ENCODE measurements around the gene STARD6.
"Not testable (repeated sequence)": the region's sequence is repeated elsewhere in the genome, so short reads cannot be mapped to it uniquely, and the experiment has no call there.

STARD6 gene, protein sequence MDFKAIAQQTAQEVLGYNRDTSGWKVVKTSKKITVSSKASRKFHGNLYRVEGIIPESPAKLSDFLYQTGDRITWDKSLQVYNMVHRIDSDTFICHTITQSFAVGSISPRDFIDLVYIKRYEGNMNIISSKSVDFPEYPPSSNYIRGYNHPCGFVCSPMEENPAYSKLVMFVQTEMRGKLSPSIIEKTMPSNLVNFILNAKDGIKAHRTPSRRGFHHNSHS

DNA sequence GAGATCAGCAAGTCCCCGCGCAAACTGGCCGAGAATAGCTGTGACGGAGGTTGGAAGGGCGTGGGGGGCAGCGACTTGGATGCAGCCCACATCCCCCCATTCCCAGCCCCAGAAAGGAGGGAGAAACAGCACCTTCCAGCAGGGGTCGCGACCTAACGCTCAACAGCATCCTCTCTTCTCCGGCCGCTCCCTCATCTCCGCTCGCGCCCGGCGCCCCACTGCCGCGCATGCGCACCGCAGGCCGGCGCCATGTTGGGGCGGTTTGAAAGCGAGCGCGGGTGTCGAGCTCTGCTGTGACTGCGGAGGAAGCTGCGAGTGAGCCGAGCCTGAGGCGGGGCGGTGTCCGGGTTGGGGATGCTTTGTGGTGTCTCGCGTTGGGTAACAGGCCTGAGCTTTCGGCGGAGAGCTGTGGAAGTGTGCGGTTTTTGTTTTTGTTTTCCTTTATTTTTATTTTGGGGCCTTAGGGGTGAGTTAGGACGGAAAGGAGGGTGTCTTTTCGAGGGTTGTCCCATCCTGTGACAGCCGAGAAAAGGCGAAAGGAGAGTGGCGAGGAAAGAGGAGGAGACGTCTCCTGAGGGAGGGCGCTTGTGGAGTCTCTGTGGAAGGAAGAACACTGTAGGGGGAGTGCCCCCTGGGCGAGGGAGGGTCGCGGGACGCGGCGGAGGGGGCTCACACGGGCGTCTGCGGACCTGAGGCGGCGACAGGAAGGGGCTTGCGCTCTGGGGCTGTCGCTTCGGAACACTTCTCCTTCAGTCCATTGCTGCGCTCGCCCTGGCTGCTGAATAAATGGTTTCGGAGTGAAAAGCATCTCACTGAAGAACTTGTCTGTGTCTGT, at the start of gene STARD6, which contains the start of gene C18orf54:
STARD6 (minus strand) TSS at position 199 of the 835 bp plus-strand sequence. CDS start 3,285 bp downstream, outside the sequence.
C18orf54 (plus strand) TSS at position 247 of the 835 bp plus-strand sequence. CDS start 2,667 bp downstream, outside the sequence.
- peak; percentile 32 for DNase-seq

DNA sequence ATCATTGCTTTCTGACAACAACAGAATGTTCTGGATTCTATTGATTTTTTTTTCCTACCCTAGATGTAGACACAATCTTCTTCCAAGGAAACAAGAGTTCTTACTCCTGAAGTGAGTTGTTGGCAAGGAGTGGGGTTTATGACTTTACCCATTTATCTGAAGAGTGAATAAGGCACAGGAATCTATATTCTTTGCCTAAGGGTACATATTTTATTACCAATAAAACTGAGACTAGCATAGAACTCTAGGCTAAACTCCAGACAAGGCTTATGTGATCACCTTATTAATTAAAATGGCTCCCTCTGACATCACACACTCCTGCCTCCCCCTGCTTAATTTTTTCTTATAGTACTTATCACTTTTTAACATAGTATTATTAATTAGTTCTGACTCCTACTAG, 47.6 kb upstream of the STARD6 start:
- no peak for DNase-seq

DNA sequence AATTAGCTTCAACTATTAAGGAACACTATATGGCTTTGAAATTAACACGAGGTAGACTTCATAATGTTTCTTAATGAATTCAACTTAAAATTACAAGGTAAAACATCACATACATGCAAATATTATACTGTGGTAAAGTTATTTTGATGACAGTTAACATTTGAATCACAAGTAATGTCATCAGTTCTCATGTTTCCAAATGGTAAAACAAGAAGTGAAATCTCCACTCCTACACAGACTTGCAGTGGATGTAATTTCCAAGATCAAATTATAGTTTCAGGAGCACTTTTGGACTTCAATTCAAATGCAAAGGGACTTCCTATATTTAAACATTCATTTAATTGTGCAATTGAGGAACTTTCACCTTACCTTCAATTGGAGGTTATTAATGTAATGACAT, 39.1 kb upstream of the STARD6 start:
- no peak for DNase-seq

DNA sequence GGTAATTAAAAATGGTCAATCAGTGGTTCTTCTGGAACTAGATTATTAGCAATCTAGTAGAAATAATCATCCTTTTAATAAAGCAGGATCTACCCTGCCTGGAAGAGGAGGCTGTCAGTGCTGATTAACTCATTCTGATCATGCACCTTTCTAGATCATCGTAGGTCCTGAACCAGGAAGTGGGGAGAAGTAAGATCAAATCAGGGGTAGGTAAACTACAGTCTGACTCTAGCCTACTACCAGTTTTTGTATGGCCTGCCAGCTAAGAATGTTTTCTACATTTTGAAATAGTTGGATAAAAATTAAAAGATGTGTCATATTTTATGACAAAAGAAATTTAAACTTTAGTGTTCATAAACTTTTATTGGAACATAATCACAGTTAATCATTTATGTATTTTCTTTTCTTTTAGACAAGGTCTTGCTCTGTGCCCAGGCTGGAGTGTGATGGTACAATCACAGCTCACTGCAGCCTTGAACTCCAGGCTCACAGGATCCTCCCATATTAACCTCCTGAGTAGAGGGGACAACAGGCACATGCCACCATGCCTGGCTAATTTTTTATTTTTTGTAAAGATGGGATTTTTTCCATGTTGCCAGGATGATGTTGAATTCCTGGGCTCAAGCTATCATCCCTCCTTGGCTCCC, 36.1 kb upstream of the STARD6 start:
- no peak for DNase-seq

DNA sequence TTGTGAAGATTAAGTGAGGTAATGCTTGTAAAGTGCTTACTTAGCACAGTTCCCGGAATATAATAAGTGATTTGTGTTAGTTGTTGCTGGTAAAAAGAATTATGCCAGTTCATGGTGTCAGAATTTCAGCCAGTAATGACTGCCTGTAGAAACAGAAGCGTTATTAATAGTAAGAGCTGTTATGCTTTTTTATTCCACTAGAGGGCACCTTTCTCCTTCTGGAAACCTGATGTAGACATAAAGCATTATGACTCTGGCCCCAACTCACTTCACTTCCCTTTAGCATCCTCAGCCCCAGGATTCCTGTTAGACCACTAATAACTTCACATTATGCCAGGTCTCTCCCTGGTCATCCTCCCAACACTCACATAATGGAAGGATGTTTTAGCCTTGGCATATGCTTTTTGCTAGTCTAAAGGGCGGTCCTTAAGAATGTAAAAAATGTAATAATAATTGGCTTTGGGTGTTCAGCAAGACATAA, 34.9 kb upstream of the STARD6 start:
- DNase-seq = no peak

DNA sequence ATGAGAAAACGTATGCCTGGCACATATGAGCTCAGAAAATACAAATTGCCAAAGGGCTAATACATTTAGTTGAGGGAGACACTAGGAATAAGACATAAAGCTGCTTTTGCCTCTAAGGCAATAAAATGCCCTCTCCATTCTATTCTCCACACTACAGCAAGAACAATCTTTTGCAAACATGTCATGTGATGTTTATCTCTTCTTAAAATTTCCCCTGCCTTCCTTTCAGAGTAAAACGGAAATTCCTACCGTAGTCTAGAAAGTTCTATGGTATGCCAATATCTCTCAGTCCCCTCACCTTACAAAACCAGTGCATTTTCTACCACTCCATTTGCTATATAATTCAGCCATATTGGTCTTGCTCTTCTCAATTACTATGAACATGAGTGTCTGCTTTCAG, 33.2 kb upstream of the STARD6 start:
- DNase-seq = no peak

DNA sequence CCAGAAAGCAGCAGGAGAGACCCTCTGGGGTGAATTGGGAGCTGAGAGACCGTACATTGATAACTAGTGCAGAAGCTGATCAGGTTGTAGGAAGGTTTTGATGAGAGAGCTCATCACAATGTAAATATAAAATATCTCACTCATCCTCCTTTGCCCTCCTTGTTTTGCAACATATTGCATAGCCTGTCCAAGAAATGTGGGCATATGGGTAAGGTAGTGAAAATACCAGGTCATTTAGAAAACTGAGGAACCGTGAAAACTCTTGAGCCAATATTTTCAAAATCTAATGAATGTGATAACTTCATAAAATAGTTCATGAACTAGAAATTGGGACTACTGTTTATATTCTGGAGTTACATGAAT, 31.5 kb upstream of the STARD6 start:
- DNase-seq = no peak

DNA sequence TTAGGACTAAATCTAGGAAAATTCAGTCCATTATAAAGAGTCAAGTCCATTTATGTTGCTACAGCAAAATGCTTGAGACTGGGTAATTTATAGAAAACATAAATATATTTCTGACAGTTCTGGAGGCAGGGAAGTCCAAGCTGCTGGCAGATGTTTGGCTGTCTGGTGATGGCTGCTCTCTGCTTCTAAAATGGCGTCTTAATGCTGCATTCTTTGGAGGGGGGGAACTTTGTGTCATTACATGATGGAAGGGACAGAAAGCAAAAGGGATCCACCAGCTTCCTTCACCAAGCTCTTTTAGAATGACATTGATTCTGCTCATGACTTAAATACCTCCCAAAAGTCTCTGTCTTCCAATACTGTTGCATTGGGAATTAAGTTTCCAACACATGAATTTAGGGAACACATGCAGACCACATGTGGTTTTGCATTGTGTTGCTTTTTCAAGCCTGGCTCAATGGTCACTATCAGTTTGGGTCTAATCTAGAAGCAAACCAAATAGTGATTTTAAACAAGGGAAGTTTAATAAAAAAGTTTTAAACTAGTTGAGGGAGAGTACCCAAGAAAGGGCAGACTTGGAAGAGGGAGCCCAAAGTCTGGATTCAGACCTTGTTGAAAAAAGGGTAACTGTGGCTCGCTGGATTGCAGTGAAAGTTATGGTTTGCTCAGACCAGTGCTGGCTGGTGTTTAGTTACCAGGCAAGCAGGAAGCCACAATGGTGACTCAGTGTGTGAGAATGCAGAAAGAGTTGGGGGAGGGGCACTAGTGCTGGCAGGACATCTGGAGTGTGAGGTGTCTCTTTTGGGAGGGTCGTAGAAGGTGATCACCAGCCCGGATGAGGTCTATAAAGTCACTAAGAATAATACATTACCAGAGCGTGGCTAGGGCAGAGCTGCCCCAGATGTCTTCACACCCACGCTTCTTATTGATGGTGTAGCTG, 30.8 kb upstream of the STARD6 start:
- DNase-seq = no peak

DNA sequence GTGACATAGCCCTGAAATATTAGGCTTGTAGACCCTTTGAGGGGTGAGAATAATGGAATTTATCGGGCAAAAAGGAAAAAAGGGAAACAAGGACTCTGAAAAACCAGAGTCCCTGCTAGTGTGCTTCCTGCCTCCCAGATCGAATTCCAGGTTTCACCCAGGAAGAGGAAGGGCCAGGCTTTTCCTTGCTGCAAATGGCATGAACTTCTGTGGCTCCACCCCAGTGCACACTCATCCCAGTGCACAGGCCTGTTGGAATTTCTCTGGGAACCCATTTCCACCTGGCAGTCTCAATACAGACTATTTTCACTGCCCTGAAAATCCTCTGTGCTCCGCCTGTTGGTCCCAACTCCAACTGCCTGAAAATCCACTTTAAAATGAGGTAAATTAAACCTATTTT, 30.0 kb upstream of the STARD6 start:
- DNase-seq = no peak

DNA sequence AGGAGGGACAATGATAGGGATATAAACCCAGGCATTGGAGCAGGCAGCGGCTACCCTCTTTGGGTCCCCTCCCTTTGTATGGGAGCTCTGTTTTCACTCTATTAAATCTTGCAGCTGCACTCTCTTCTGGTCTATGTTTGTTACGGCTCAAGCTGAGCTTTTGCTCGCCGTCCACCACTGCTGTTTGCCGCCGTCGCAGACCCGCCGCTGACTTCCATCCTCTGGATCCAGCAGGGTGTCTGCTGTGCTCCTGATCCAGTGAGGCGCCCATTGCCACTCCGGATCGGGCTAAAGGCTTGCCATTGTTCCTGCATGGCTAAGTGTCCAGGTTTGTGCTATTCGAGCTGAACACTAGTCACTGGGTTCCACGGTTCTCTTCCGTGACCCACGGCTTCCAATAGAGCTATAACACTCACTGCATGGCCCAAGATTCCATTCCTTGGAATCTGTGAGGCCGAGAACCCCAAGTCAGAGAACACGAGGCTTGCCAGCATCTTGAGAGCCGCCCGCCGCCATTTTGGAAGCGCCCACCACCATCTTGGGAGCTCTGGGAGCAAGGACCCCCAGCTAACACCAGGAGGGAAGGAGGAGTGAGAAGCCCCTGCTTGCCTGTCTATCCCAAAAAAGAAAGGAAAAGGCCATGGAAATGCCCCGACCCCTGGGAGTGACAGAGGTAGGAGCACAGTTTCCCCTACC, 29.3 kb upstream of the STARD6 start:
- not testable (repeated sequence) for DNase-seq

DNA sequence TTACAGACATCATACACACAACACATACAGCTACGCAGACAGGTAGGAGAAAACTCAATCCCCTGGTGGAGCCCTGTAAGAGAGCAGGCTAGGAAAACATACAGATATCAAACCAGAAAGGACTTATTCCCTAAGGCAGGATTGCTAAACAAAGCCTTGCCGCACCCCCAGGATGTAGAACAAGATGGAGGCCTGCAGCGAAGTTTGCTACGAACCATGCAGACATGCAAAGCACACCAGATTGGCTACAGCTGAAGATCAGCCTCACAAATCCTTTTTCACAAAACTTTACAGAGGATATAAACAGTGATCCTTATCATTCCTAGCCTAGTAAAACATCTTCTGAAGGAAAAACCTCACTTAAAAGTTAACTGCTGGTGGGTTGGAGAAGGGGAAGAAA, 28.4 kb upstream of the STARD6 start:
- DNase-seq = no peak

DNA sequence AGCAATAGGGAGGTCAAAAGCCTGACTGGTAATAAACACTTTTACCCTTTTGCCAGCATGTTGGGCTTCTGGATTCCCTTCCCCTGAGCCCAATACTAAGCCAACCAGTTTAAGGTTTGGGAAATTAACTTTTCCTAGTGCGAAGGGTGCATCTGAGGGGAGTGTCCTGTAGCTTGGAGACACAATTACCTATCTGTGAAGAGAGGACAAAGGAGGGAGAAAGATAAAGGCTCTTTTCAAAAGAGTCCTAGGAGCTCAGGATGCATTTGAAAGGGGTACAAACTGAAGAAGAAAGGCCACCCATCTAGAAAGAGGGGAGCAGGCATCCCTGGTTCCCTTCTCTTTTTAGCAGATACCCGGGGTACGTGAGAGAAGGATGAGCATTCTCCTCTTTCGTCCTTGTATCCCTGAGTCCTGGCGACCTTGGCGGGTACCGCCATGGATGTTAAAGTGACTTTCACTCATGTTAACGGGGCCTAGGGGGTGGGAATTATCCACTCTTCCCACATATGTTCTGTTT, 25.1 kb upstream of the STARD6 start:
- DNase-seq = no peak

DNA sequence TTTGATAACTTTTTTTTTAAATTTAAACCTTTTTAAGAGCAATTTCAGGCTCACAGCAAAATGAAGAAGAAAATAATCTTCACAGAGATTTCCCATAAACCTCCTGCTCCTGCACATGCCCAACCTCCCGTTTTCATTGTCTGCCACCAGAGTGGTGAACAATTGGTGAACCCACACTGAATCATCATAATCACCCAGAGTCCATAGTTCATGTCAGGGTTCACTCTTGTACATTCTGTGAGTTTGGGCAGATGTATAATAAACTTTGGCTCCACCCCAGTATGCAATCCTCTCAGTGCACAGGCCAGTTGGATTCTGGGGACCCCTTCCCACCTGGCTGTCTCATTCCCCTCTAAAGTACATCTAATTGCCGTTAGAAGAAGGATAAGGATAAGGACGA, 24.4 kb upstream of the STARD6 start:
- no peak for DNase-seq

DNA sequence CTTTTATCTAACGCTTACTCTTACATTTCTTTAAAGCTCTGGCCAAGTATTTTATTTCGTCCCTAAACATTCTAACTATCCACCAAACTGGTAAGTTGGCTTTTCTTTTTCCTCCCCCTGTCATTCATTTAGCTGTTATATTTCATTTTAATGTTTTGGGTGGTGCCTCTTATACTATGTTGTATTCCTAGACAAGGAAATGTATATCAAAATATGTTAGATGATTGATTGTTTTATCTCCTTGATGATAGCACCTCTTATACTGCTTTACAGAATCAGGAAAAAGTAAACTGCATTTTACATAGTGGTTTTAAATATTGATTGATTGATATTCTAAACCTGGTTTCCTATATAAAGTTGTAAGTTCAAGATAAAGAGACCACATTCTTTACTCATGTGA, 24.0 kb upstream of the STARD6 start:
- DNase-seq = no peak

DNA sequence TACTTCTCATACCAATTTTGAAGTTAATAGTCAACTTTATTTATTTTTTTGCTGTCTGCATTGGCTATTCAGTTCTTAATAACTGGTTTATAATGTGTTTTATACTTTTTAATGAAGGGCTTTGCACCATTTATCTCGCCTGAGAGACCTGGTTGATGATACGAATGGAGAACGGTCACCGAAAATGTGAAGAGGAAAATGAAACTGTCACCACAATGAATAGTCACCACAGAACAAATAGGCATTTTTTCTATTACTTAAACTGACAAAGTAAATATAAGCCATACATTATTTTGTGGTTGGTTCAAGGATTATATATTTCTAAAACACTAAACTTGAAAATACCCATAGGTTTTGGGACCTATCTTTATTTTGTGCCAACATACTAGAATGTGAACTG, 20.4 kb upstream of the STARD6 start:
- DNase-seq = no peak

DNA sequence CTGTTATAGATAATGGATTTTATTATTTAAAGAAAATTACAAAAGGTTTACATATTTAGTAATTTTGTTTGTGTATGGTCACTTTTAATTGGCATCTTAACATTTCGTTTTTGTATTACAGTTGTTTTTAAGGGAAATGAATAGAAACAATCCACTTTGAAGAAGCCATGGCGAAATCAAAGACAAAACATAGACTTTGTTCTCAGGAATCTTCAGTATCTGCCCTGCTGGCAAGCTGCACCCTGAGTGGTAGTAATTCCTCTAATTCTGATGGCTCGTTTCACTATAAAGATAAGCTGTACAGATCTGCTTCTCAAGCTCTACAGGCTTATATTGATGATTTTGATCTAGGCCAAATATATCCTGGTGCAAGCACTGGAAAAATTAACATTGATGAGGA, 2.7 kb upstream of the STARD6 start:
- DNase-seq = no peak

DNA sequence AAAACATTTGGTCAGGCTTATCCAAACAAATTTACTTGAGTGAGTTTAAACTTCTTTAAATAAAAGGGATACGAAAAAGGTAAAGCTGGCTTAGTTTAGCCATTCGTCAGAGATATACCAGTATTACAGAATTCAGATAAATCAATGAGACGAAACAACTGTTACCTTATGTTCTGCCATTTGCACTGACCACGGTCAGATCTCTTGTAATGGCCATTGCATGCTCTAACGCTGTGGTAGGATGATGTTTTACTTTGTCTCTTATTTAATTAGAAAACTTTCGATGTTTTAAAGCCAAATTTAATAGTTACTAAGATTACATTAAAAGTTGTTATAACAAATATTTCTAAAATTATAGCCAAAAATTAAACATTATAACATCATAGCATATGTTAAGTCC, 1.6 kb upstream of the STARD6 start:
- DNase-seq = no peak

DNA sequence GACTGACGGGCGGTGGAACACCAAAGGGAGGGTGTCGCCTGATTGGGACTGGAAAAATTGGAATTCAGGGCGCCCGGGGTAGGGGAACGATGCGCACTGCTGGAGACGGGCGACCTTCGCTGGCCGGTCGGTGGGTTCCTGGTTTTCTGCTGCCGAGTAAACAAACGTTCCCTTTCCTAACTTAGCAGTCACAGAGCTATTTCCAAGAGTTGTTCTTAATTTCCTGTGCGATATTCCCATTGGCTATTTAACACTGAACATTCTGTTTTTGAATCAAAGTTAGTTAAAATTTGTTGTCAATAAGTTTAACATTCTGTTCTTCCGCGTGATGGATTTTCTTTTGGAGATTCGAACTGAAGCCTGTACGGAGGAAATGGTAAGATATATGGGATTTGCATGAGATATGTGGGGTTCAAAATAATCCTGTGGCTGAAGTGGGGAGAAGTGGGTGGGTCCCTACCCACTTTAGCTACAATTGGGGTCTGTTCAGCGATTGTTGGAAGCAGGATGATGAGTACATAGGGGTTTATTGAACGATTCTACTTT, 910 bp upstream of the STARD6 start:
- no peak for DNase-seq

DNA sequence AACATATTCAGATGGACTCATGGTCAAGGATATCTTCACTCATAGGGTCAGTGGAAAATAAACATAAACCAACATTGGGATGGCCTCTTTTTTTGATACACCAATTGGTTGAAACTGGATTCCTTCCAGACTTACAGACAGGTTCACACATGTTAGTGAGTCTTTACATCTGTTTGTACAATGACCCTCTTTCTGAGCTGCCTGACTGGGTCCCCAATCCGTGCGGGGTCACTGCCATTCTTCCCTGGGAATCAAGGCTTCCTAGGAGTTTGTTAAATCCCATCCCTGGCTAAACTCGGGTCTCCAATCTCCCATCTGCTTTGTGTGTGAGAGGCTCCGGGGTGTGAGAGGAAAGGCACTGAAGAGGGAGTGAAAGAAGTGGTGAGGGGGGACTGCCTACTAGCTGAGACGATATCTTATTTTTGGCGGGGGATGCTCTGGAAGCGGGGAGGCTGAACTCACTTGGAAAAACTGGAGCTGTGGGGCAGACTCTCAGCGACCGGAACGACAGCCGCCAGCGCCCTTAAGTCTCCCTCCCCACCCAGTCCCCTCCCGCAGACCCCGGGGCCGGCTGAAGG, 487 bp downstream of the STARD6 start:
- DNase-seq = no peak

DNA sequence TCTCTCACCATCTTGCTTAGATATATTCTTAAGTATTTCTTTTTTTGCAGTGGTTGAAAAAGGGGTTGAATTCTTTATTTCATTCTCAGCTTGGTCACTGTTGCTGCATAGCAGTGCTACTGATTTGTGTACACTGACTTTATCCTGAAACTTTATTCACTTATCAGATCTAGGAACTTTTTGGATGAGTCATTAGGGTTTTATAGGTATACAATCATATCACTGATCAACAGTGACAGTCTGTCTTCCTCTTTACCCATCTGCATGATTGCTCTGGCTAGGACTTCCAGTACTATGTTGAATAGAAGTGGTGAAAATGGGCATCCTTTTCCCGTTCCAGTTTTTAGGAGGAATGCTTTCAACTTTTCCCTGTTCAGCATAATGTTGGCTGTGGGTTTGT, 6.5 kb downstream of the STARD6 start:
- no peak for DNase-seq

DNA sequence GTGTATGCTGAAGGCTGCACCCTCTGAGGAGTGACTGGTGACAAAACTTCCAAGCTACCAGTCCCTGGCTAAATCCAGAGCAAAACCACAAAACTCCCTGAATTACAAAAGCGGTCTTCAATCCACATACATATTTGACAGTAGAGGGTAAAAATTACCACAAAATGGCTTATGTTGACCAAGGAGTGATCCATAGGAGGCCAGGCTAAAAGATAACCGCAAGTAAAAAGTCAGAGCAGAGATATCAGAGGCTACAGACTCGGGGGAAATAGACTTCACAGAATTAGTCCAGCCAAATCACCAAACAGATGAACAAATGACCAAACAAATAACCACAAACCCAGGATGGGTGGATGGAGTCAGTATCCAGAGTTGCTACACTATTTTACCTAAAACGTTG, 19.4 kb downstream of the STARD6 start:
- DNase-seq = no peak

All from NCI-H2081 treated with DMSO at 0.1 percent for 48 hours (cell line).